Right ventricle myocardium inferior (tissue), 1 donor: Measurements from ENCODE around the gene C6orf118. TPM values are rescaled to one million over a fixed set of nuclear protein-coding genes. Genes with fewer than 3 reads are reported as not detected.

Experiments used
- ATAC-seq: fragments of 200-7000 bp; cut with Tn5 transposase; one replicate; pipeline ENCODE4 v1.9.1; 2020; ENCODE audit warnings: mild to moderate bottlenecking, moderate library complexity
- DNase-seq: peaks from one replicate; pipeline ENCODE4 v3.0.0; 2021; ENCODE audit errors: missing footprints
- intact Hi-C: fragments of 100-400 bp; cut with DNase I; formaldehyde crosslinking; loops from one replicate; pipeline ENCODE4 v1.11.0; 2022
- long read RNA-seq: library from polyadenylated mRNA; unstranded; transcript quantifications from one replicate; pipeline ENCODE4 v2.0.0, GENCODE V29; 2021
- total RNA-seq: library from RNA; stranded (reverse); fragmentation: NEBNext Ultra II Directional; extraction: Animal tissue kit (Norgen Biotek cat#: 25700); gene quantifications from one replicate; pipeline ENCODE4 v1.2.1, GENCODE V29; 2021
- donor health status: DM: no; HTN: yes; CAD: no; lungs with severe emphysema.

C6orf118 gene
- total RNA-seq: not detected
- long read RNA-seq: 0 reads

- intact Hi-C loops: no loop called here
- peak; percentile 91 for ATAC-seq
- DNase-seq: peak; percentile 75
These were observed at the start of gene C6orf118 for GRCh38 chr6:165308926-165309731. C6orf118 (minus strand) TSS chr6:165309605; CDS start chr6:165309586, 19 bp downstream.

DNA sequence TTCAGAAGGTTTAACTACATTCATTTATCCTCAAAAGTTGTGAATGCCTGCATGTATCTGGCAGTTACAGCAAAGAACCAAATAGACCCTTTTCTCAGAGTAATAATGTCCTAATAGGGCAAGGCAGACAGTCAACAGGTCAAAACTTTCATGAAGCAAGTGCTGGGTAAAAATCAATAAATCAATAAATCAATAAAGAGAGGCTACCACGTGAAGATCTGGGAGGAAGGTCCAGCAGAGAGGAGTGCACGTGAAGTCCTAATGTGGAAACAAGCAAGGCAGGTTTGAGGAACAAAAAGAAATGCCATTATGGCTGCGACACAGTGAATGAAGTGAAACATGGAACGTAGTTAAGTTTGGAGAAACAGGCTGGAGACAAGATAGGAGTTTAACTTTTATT, 36.3 kb upstream of the C6orf118 start:
- ATAC-seq (no peak), DNase-seq (no peak)
- intact Hi-C loops: no loop called here

GRCh38 chr6:165340532-165340931, 31.1 kb upstream of the C6orf118 start:
- intact Hi-C loops: no loop called here
- ATAC-seq (no peak), DNase-seq (no peak)

GRCh38 chr6:165325609-165326008, 16.2 kb upstream of the C6orf118 start:
- intact Hi-C loops: no loop called here
- DNase-seq (no peak), ATAC-seq (no peak)

DNA sequence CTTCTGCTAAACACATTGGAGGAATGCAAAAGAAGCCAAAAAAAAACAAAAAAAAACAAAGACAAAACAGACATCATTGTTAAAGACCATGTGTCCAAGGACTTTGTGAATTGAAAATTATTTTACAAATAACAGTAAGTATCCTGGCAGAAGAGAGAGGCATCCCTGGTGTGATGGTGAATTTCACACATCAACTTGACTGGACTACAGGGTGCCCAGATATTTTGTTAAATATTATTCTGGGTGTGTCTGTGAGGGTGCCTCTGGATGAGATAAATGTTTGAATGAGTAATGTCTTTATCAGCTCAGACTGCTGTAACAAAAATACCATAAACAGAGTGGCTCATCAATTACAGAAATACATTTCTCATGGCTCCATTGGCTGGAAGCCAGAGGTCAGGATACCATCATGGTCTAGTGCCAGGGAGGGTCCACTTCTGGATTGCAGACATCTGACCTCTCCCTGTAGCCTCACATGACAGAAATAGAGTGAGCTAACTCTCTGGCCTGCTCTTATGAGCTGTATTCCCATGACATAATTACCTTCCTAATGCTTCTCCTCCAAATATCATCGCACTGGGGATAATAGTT, 12.2 kb upstream of the C6orf118 start:
- intact Hi-C loops: no loop called here
- no peak for ATAC-seq

GRCh38 chr6:165321150-165321549, 11.7 kb upstream of the C6orf118 start:
- DNase-seq (no peak), ATAC-seq (no peak)
- intact Hi-C loops: no loop called here

More for the DNA sequence above, 12.2 kb upstream of the C6orf118 start:
- DNase-seq: no peak

GRCh38 chr6:165317723-165318122, 8.3 kb upstream of the C6orf118 start:
- ATAC-seq (no peak), DNase-seq (no peak)

DNA sequence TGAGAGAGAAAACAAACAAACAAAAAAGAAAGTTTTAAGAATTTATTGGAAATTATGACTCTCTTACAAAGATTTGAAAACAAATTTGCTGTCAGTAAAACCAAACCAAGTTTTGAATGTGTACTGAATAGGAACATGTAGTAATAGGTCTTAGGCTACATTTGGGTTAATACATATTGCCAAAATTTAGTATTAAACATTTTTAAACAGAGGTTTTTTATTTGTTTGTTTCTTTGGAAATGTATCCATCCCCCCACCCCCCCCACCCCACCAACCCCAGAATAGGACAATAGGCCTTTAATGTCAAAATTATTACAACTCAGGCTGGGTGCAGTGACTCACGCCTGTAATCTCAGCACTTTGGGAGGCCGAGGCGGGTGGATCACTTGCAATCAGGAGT, 2.5 kb downstream of the C6orf118 start:
- intact Hi-C loops: no loop called here
- DNase-seq (no peak), ATAC-seq (no peak)

More at GRCh38 chr6:165317723-165318122, 8.3 kb upstream of the C6orf118 start:
- intact Hi-C loops: no loop called here

GRCh38 chr6:165301372-165302246, 7.8 kb downstream of the C6orf118 start:
- ATAC-seq: no peak
- intact Hi-C loops: no loop called here

GRCh38 chr6:165300422-165300936, 8.9 kb downstream of the C6orf118 start:
- ATAC-seq (no peak), DNase-seq (no peak)
- intact Hi-C loops: no loop called here

More at GRCh38 chr6:165301372-165302246, 7.8 kb downstream of the C6orf118 start:
- peak; percentile 37 for DNase-seq

DNA sequence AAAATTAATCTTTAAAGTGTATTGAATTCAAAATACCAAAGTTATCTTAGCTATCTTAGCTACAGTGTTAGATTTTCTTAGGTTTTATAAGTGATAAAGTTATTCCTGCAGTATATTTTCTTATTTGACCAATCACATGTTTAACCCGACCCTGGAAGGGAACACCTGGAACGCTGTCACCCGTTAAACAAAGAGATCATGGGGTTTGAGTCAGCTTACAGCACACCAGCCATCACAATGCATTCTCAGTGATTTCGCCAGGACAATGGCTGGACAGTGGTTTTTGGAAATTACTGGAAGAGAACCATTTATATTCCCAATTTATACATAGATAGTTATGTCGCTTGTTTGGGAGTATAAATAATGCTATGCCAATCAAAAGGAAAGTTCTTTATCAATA, 10.5 kb downstream of the C6orf118 start:
- ATAC-seq: no peak
- DNase-seq: no peak
- intact Hi-C loops: no loop called here

GRCh38 chr6:165298402-165298801, 11.0 kb downstream of the C6orf118 start:
- ATAC-seq (no peak), DNase-seq (peak; percentile 20)
- intact Hi-C loops: no loop called here

- no peak for DNase-seq
- ATAC-seq: no peak
- intact Hi-C loops: no loop called here
These were observed 16.7 kb downstream of the C6orf118 start for GRCh38 chr6:165292657-165293056.

DNA sequence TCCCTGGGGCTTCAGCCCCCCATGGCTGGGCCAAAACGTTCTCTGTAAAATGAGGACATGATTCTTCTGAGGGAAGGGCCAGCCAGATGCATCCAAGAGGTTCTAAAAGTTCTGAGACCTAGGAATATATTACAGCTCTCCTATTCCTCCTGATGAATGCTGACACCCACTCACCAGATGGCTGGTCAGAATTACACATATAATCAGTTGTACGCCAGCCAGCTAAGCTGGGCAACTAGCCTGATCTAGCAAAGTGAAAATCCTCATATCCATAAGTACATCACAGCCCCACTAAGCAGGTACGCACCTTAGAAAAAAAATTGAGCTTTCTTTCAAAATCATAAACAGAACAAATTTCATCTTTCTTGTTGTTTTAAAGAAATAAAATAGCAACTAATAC, 34.8 kb downstream of the C6orf118 start:
- DNase-seq (no peak), ATAC-seq (no peak)
- intact Hi-C loops: no loop called here

DNA sequence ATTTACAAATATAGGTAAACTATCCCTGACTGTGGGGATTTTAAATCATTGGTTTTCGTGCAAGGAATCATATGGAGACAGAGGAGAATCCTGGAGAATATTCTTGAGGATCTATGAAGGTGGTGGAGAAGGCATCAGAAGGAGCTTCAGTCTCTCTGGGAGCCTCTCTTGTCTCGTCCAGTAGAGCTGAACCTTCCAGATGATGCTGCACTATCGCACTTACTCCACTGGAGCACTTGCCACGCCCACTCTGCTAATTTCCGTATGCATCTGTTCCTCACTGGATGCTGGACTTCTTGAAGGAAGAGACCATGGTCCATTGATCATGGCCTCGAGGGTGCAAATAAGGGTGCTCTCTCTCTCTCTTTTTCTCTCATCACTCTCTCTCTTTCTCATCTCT, 36.8 kb downstream of the C6orf118 start:
- ATAC-seq (no peak), DNase-seq (no peak)
- intact Hi-C loops: no loop called here

GRCh38 chr6:165268987-165269386, 40.4 kb downstream of the C6orf118 start:
- ATAC-seq (no peak), DNase-seq (no peak)
- intact Hi-C loops: no loop called here

DNA sequence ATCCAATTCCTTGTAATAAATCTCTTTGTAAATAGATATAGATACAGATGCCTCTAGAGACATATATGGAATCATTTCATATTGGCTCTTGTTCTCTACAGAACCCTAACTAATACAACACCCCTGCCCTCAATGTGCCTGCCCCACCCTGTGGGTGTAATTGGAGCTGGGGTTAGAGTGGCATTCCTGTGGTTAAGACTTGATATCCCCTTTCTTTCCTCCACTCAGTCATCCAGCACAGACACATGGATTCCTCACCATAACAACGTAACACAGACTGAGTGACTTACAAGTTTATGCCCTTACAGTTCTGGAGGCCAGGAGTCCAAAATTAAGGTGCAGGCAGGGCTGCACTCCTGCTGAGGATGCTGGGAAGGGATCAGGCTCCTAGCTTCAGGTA, 42.8 kb downstream of the C6orf118 start:
- DNase-seq: no peak
- intact Hi-C loops: no loop called here
- no peak for ATAC-seq

GRCh38 chr6:165266191-165266590, 43.2 kb downstream of the C6orf118 start:
- no peak for ATAC-seq
- intact Hi-C loops: no loop called here
- DNase-seq: no peak

GRCh38 chr6:165260462-165260861, 48.9 kb downstream of the C6orf118 start:
- no peak for DNase-seq
- no peak for ATAC-seq
- intact Hi-C loops: no loop called here
